GM21360 (cell line): ENCODE data around the gene LARP4B.

ENCODE experiments used
- ATAC-seq: cut with Tn5 transposase; IDR thresholded peaks from one replicate; pipeline ENCODE4 v1.9.1; 2021; ENCODE audit warnings: mild to moderate bottlenecking, moderate library complexity; ENCODE audit not compliant: unreplicated experiment

Gene LARP4B

DNA sequence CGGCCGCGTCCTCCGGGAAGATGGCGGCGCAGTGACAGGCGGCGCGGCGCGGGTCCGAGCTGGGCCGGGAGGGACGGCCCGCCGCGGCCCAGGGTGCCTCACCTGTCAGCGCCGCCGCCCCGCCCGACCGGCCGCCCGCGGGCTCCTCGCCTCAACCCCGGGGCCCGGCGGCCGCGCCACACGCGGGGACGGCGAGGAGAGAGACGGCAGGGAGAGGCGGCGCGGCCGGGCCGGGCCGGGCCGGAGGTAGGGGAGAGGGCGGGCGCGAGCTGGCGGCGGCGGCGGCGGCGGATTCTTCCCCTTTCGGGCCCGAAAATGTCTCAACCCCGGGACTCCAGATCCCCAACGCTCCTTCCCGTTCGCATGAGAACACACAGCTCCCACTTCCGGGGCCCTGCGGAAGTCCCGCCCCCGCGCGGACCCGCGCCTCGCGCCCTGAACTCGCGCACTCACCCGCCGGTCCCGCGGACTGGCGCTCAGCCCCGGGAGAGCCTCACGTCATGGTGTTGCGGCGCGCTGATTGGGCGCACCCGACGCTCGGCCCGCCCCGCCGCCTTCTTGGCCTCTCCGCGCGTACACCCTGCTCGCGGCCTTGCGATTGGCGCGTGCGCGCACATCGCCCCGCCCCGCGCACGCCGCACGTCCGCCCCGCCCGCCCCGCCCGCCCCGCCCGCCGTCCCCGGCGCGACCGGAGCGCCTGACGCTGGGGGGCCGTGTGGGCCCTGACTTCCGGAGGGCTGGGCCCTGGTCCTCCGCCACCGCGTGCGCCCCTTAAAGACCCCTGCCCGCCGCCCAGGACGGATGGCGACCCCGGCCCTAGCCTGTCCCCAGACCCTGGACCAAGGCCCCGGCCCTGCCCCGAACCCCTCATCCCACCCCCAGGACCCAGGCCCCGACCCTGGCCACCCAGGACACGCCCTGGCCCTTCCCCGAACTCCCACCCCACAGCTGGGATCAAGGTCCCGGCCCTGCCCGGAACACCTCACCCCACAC, at the start of gene LARP4B:
Gene LARP4B, minus strand, starts transcription at position 380 of the 993 bp plus-strand sequence. CDS start 45,984 bp downstream, outside the sequence.
- ATAC-seq = peak; percentile 91

DNA sequence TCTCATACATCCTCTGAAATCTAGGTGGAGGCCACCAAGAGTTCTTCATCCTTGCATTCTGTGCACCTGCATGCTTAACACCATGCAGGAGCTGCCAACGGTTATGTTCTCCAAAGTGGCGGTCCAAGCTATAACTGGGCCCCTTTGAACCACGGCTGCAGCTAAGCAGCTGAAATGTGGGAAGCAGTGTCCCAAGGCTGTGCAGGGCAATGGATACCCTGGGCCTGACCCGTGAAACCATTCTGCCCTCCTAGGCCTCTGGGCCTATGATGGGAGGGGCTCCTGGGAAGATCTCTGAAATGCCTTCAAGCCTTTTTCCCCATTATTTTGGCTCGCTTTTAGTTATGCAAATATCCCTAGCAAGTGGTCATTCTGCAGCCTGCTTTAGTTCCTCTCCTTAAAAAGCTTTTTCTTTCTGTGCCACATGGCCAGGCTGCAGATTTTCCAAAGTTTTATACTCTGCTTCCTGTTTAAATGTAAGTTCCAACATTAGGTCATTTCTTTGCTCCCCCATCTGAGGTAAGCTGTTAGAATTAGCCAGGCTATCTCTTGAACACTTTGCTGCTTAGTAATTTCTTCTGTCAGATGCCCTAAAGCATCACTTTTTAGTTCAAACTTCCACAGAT, 49.1 kb upstream of the LARP4B start:
- ATAC-seq = no peak

DNA sequence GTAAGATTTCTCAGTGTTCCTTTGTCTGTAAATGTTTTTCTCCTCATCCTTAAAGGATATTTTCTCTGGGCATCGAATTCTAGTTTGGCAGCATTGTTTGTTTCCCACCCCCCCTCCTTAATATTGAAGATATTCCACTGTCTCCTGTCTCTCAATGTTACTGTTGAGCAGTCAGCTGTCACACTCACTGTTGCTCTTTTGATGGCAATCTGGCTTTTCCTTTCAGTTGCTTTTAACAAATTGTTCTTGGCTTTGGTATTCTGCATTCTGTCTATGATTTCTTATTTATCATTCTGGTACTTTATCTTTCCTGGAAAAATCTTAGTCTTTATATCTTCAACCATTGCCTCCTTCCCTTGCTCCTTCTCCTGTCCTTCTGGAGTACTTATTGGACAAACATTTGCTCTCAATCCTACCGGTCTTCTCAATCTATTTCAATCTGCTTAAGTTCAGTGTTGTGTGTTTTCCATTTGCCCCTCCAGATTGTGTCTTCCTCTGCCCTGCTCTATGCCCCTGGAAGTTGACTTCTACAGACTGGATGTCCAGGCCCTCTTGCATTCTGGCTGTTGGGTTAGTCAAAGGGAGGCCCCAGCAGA, 47.4 kb upstream of the LARP4B start:
- ATAC-seq = no peak

DNA sequence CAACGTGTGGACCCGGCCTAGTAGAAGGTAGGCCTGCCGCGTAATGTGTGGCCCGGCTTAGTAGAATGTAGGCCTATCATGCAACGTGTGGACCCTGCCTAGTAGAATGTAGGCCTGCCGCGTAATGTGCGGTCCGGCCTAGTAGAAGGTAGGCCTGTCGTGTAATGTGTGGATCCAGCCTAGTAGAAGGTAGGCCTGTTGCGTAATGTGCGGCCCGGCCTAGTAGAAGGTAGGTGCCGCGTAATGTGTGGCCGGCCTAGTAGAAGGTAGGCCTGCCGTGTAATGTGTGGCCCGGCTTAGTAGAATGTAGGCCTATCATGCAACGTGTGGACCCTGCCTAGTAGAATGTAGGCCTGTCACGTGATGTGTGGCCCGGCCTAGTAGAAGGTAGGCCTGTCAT, 44.8 kb upstream of the LARP4B start:
- ATAC-seq = no peak

DNA sequence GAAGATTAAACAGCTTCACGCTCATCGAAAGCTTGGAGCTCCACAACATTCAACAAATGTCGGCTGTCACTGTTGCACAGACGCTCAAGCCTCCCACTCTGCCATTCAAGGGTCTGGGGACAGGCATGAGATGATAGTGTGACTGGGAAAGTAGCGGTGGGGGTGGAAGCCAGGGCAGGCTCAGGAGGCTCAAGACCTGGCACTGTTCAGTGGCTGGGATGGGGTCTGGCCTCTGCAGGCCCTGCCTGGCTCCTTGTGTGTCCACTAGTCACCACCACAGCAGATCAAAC, 43.2 kb upstream of the LARP4B start:
- ATAC-seq = no peak

DNA sequence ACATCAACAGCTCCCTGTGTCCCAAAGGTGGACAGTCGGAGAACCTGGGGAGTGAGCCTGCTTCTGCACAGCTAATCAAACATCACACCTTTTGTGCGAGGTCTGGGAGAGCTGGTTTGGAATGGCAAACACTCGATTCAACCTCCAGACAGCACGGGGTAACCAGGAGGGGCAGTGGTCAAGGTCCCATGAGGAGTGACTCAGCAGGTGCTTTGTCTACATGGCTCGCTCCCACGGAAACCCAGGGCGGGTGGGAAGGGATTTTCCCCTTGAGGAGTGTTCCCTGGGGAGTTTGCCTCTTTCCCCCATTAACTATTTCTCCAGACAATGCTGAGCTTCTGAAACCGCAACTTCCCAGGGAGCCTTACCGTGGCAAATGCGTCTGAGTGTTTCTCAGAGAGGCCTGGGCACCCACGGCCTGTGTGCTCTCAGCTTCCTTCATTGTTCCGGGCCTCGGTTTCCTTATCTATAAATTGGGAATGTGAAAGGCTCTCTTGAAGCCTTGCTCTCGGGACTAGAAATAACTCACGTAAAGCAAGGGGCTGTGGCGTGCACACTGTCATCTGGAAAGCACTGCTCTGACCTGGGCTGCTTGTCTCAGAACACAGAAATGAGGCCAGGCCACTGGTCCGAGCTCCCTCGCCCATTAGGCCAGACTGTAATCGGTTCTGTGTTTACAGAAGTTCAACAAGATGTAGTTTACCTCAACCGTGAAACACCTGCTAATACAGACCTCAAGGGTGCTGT, 42.7 kb upstream of the LARP4B start:
- no peak for ATAC-seq

DNA sequence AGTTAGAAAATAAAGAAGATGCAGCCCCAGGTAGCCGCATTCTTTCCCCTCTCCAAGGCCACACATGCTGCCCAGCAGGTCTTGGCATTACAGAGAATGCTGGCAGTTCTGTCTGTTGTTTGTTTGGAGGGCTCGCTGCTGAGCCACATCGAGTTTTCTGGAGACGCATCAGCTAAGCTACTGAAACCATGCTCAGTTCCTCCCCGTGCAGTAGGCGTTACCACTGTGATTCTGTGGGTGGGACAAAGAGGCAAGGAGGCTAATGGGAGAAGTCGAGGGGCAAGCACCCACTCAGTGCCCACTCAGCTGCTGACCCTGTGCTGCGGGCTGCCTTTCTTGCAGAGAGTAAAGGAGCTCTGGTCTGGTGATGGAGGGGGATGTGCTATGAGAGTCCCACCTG, 41.3 kb upstream of the LARP4B start:
- no peak for ATAC-seq

DNA sequence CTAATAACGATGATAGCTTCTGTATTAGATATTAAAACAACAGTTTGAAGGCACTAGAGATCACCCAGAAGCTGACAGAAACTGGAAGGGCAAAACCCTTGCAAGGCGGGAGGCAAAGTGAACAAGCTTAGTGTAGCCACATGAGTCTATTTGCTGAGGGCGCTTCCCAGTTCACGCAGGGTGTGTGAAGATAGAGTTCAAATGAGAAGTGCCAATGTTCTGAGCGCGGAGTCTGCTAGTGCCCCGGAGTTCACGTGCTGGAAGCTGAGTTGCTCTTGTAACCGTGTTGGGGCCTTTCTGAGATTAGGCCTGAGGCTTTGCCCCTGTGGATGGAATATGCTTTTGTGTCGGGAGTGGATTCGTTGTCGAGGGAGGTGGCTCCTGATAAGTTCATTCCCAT, 40.1 kb upstream of the LARP4B start:
- ATAC-seq = no peak

DNA sequence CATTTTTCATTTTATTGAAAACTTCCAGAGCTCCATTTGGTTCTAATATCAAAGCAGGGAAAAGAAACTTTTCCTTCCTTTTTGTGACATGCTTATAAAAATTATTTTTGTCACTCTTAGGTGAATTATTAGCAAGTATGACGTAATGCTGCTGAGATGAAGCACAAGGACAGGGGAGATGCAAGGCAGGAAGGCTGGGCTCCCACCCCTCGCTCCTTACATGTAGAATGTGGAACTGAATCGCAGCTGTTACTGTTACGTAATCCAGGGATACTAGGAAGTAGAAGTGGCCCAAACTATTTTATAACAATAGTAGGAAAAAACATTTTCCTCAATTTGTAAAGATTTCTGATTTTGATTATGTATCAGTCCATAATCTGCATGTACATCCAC, 39.6 kb upstream of the LARP4B start:
- ATAC-seq = no peak

DNA sequence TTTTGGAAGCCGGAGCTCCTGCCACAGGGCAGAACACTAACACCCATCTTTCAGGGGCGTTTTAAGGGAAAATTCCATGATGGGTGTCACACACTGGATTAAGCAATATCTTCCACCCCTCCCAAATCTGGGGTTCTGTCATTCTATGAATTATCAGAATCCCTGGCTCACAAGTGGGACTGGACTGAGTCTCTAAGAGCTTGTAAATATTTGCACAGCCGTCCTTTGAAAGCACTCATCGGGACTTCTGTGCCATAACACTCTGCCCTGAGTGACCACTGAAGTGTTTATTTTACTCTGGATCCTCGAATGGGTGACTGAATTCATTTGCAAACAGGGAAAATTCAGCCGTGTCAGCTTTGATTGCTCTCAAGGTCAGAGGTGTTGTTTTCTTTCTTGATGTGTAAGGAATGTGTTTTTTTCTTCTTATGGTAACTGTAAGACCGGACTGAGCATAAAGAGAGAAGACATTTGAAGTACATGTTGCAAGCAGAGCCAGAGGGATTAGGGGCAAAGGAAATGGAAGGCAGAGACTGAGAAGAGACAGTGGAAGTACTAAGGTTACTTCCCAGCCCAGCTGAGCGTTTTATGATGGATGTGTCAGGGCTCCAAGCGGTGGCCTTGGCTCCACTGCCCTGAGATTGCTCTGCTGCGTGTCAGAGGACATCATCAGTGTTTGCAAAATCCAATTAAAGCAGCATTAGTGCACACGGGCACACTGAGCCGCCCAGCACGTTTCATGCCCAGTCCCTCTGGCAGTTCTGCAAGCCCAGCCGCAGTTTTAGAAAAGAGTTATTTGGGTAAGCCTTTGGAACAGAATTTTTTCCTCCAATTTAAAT, 39.0 kb upstream of the LARP4B start:
- no peak for ATAC-seq

DNA sequence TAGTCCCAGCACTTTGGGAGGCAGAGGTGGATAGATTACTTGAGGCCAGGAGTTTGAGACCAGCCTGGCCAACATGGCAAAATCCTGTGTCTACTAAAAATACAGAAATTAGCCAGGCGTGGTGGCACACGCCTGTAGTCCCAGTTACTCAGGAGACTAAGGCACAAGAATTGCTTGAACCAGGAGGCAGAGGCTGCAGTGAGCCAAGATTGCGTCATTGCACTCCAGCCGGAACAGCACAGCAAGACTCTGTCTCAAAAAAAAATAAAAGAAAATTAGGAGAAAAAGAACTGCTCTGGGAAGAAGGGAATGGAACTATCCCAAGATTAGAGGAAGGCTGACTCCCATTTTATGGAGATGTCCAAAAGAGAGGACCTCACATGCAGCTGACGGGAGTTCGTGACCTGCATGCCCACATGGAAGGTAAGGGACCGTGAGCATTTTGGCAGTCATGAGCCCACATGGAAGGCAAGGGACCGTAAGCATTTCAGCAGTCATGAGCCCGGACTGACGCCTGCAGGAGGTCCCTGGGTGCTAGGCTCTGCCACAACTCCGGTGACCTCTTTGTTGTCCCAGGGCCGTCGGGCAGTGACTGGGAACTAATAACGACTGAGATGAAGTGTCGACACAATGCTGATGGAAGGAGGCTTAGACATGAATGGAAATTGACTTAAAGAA, 38.1 kb upstream of the LARP4B start:
- no peak for ATAC-seq

DNA sequence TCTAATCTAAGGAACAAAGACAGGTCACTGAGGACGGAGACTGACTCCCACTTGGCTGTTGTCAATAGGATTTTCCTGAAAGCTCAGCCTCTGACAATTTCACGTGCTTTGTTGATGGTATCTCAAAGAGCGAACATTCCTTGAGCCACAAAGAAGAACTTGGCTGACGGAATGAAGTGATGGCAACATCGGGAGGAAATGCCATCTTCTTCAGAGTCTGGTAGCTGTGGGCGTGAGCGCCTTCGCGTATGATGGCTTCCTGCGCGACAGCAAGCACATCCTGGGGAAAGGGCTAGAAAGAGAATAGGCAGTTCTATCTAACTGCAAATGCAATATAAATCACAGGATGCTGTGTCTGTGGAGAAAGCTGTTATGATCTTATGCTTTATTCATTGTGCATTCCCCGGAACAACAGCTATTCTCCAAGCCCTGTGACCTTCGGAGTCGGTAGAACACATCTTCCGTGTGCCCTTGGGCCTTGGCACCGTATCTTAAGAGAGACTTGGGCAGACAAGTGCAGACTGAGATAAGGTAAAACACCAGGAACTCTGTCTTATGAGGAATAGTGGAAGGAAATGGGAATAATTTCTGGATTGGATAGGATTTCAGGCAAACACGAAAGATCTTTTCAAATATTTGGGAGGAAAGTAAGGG, 37.2 kb upstream of the LARP4B start:
- no peak for ATAC-seq

DNA sequence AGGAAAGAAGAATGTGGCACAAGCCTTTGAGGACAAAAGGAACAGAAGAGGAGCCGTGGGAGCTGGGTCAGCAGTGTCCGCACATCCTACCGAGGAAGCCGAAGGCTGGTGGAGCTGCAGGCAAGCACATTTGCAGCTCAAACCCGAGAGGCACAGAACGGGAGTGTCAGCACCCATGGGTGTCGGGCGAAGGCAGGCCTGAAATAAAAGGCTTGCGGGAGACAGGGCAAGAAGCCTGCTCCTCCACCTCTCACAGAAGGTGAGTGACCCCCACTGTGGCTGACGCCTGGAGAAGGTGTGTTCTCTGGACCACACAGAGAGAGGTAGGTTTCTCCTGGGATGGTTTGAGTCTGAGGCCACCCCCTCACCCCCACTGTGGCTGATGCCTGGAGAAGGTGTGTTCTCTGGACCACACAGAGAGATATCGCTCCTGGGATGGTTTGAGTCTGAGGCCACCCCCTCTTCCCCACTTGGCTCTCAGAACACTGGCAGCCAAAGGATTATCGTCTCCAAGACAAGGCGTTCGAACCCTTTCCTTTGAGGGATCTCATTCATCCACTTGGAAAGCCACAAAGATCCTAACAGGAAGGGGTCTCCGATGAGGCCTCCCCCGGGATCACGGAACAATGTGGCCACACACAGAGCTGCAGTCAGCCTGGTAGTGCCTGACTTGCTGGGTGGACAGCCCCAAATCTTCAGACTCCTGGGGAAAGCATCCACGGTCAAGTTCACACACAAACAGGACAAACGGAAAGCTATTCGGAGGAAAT, 35.1 kb upstream of the LARP4B start:
- ATAC-seq = no peak

DNA sequence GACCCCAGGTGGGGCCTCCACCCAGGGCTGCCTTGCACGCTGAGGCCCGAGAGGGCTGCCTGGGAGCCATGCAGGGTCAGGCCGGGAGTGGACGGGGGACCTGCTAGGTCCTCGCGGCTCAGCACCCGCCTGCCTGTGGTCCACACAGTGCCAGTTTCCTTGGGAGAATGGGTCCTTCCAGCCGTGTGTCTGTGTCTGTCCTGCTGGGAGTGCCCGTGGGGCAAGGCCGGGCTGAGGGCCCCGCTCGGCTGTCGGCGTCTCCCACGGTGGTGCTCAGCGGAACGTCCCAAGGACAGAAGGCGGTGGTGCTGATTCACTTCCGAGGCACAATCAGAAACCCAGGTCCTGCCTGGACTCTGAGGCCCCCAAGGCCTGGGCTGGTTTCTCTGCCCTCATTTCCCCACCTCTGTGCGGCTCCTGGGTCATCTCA, 33.5 kb upstream of the LARP4B start:
- no peak for ATAC-seq

DNA sequence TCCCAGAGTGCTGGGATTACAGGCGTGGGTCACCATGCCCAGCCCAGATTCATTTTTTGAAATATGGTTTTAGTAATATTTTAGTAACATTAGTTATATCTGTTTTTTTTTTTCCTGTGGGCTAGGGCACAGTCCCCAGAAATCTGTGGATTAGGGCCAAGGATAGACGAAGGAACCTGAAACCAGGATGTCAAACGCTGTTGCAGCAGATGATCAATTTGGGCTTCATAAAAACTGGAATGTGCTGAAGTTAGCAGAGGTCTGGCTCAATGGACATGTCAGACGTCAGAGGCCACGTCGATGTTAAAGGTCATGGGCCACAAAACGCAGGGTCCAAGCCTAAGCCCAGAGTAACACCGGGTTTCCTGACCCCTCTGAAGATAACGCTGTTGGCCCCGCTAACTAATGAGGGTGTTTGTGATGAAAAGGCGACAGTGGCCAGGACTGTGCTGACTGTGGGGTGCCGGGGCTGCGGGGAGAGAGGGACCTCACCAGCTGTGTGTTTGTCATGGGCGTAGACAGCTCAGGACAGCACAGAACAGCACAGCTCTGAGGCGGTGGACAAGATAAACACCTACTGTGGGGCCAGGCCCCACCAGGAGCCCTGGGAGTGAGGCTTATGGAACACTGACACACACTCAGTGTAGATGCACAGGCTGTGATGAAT, 32.9 kb upstream of the LARP4B start:
- ATAC-seq = no peak

DNA sequence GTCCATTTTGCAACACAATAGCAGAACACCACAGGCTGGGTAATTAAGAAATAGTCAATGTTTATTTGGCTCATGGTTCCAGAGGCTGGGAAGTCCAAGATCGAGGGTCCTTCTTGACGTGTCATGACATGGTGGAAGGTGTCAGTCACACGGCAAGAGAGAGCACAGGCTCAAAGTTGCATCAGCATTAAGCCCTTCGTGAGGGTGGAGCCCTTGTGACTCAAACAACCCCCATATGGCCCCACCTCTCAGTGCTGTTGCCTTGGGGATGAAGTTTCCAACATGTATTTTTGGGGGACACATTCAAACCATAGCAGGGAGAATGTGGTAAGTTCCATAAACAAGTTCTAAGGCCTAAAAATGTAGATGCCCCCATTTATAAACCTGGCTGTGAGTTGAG, 32.1 kb upstream of the LARP4B start:
- no peak for ATAC-seq

DNA sequence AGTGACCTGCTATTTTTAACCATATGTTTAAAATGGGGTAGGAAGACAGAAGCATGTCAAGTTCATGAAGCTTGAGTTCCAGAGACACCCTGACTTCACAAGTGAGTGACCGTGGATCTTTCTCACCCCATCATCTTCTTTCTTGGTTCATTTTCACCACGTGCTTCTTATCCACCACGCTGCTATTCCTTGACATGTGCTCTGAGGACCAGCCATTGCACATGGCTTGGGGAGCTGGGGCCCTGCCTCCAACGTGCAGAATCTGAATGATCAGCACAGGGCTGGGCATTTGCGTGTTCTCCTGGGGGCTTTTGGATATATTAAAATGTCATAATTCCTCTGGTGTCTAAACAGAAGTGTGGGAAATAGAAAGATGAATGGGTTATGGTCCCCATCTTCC, 31.7 kb upstream of the LARP4B start:
- ATAC-seq = no peak

DNA sequence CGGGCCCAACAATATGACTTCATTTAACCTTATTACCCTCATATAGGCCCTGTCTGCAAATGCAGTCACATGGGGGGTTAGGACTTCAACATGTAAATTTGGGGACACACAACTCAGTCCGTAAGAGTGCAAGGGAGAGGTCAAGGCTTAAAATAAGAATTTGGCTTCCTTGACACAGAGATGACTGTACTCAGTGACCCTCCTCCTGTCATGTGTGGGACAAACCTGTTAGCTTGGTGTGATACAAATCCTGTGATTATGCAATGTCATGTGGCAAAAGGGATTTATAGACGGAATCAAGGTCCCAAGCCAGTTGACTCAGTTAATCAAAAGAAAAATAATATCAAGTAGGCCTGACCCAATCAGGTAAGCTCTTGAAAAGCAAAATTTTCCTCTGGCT, 30.8 kb upstream of the LARP4B start:
- no peak for ATAC-seq
